CD14-positive monocyte (primary cell): ENCODE data around the gene TENT4B. TPM values are rescaled to one million over a fixed set of nuclear protein-coding genes. Genes with fewer than 3 reads are reported as not detected.
A peak's percentile ranks its signal among the peaks of the same experiment; 100 is the strongest.

ENCODE experiments used
- DNase-seq, 3 donors: peaks; one replicate each; pipeline ENCODE4 v3.0.0-alpha.2; 2011 to 2022
- H2AFZ ChIP-seq: 2 replicates; pipeline ENCODE4 v1.6.0; 2012; ENCODE audit warnings: mild to moderate bottlenecking, low read depth, low read length, inconsistent platforms; ENCODE audit not compliant: insufficient read depth, poor library complexity, severe bottlenecking
- H3K27ac ChIP-seq, 2 donors: 1 replicate in 1 of 2; 2 replicates in 1 of 2; pipeline ENCODE4 v1.5.1; 2012 to 2013; ENCODE audit warnings: low read length in 2 of 2, control low read depth in 1 of 2, inconsistent platforms in 1 of 2, low read depth in 1 of 2, mild to moderate bottlenecking in 1 of 2
- H3K27me3 ChIP-seq, 2 donors: one replicate each; pipeline versions ENCODE4 v1.6.0 to v1.6.1; 2011 to 2013; ENCODE audit warnings: low read length in 2 of 2; ENCODE audit not compliant: control insufficient read depth in 2 of 2, insufficient read depth in 2 of 2
- H3K36me3 ChIP-seq, 2 donors: replicated peaks in 1 of 2; 1 replicate in 1 of 2; 2 replicates in 1 of 2; pipeline versions ENCODE4 v1.5.1 to v1.6.1; 2012 to 2013; ENCODE audit warnings: low read length in 2 of 2, control low read depth in 1 of 2, inconsistent platforms in 1 of 2, mild to moderate bottlenecking in 1 of 2; ENCODE audit not compliant: insufficient read depth in 2 of 2, control insufficient read depth in 1 of 2
- H3K4me1 ChIP-seq, 2 donors: 1 replicate in 1 of 2; 2 replicates in 1 of 2; pipeline versions ENCODE4 v1.5.1 to v1.6.1; 2012 to 2013; ENCODE audit warnings: low read length in 2 of 2, control low read depth in 1 of 2, inconsistent platforms in 1 of 2, mild to moderate bottlenecking in 1 of 2, moderate library complexity in 1 of 2; ENCODE audit not compliant: insufficient read depth in 2 of 2, control insufficient read depth in 1 of 2
- H3K4me2 ChIP-seq: replicated peaks from 2 replicates; pipeline ENCODE3; 2012; ENCODE audit warnings: low read length, moderate library complexity, mild to moderate bottlenecking; ENCODE audit not compliant: poor library complexity, severe bottlenecking; ENCODE audit errors: extremely low read depth
- H3K4me3 ChIP-seq, 3 experiments: fragments of 200-600 bp in 1 of 3; sonication (generic) in 1 of 3; replicated peaks in 1 of 3; 1 replicate in 2 of 3; 2 replicates in 1 of 3; pipeline ENCODE4 v1.5.1; 2011 to 2013; ENCODE audit warnings: low read length in 3 of 3, mild to moderate bottlenecking in 3 of 3, control low read depth in 2 of 3, low read depth in 2 of 3, inconsistent platforms in 1 of 3, moderate library complexity in 1 of 3
- H3K79me2 ChIP-seq: 2 replicates; pipeline ENCODE4 v1.6.0; 2012; ENCODE audit warnings: mild to moderate bottlenecking, control low read depth, inconsistent platforms, low read length, moderate library complexity; ENCODE audit not compliant: insufficient read depth
- H3K9ac ChIP-seq: 2 replicates; pipeline ENCODE4 v1.6.0; 2017; ENCODE audit warnings: low read length, mild to moderate bottlenecking; ENCODE audit not compliant: insufficient read depth, poor library complexity, severe bottlenecking
- H3K9me3 ChIP-seq, 2 donors: replicated peaks in 1 of 2; 1 replicate in 1 of 2; 2 replicates in 1 of 2; pipeline versions ENCODE4 v1.5.1 to v1.6.1; 2012 to 2013; ENCODE audit warnings: low read length in 2 of 2, control low read depth in 1 of 2; ENCODE audit not compliant: control insufficient read depth in 1 of 2, insufficient read depth in 1 of 2
- H4K20me1 ChIP-seq: 2 replicates; pipeline ENCODE4 v1.6.0; 2012; ENCODE audit warnings: mild to moderate bottlenecking, low read length, control low read depth, moderate library complexity; ENCODE audit not compliant: insufficient read depth
- H3K27ac Mint-ChIP-seq, 7 donors: one replicate each; pipeline ENCODE4 v1.8.0; 2020; ENCODE audit warnings: mild to moderate bottlenecking in 7 of 7, mixed read lengths in 7 of 7, moderate library complexity in 6 of 7, inconsistent platforms in 2 of 7
- H3K27me3 Mint-ChIP-seq, 3 donors: one replicate each; pipeline ENCODE4 v1.8.0; 2021 to 2022; ENCODE audit warnings: low read depth in 3 of 3, mild to moderate bottlenecking in 3 of 3, mixed read lengths in 3 of 3, moderate library complexity in 3 of 3, inconsistent platforms in 1 of 3
- H3K36me3 Mint-ChIP-seq, 2 donors: one replicate each; pipeline ENCODE4 v1.8.0; 2020; ENCODE audit warnings: mixed read lengths in 2 of 2, inconsistent platforms in 1 of 2, mild to moderate bottlenecking in 1 of 2
- H3K4me1 Mint-ChIP-seq: one replicate; pipeline ENCODE4 v1.8.0; 2020; ENCODE audit warnings: mild to moderate bottlenecking, mixed read lengths
- H3K4me3 Mint-ChIP-seq, 2 donors: one replicate each; pipeline ENCODE4 v1.8.0; 2020; ENCODE audit warnings: mild to moderate bottlenecking in 2 of 2, mixed read lengths in 2 of 2, moderate library complexity in 1 of 2
- H3K9me3 Mint-ChIP-seq, 7 donors: one replicate each; pipeline ENCODE4 v1.8.0; 2020 to 2022; ENCODE audit warnings: mixed read lengths in 7 of 7, mild to moderate bottlenecking in 6 of 7, moderate library complexity in 6 of 7, inconsistent platforms in 2 of 7
- CTCF ChIP-seq: fragments of 200-600 bp; IDR thresholded peaks from one replicate; pipeline ENCODE4 v1.8.0; 2022; ENCODE audit warnings: antibody characterized with exemption, mild to moderate bottlenecking
- WGBS: methylation state at CpG from one replicate; pipeline ENCODE4 v1.1.5; 2013; ENCODE audit warnings: missing lambda C conversion rate; ENCODE audit not compliant: insufficient coverage; 5-methylcytosine and 5-hydroxymethylcytosine counted together
- intact Hi-C, 2 donors: fragments of 100-400 bp; cut with micrococcal nuclease; formaldehyde crosslinking; loops; one replicate each; pipeline versions ENCODE4 v1.15.0 to v1.15.1; 2023
- polyA plus RNA-seq, 3 donors: library from polyadenylated mRNA; depleted of rRNA in 1 of 3; unstranded in 2 of 3; stranded (reverse) in 1 of 3; fragments of 300-500 nt in 2 of 3; fragments of >200 nt in 1 of 3; fragmentation: Illumina TruSeq in 2 of 3; gene quantifications; 1 replicate in 2 of 3; 2 replicates in 1 of 3; pipeline ENCODE4 v1.2.3, GENCODE V29; 2012 to 2021

TENT4B gene
- polyA plus RNA-seq, 3 donors: 1.4 to 9.0 (median 1.7) TPM

GRCh38 chr16:50156590-50156989, 3.5 kb downstream of the TENT4B start:
- intact Hi-C loops: loop anchor here in 1 of 2 donors (10.0 kb wide), 2 partner anchors 218 to 528 kb away; partner anchors contain the start of gene SNX20
- Histone ChIP-seq H3K36me3 (peaks cover 2 to 11% of the 10 kb centered on the region in 2 donors), H3K27me3 (no peaks in the 10 kb centered on the region), H3K9me3 (no peaks in the 10 kb centered on the region), H2AFZ (no peak overlapping the region), H3K4me1 (peaks cover 37 to 47% of the 10 kb centered on the region in 2 donors), H3K4me2 (no peak overlapping the region), H3K4me3 (no peak overlapping the region), H3K27ac (no peak overlapping the region), H4K20me1 (peaks cover 78% of the 10 kb centered on the region), H3K79me2 (peaks cover 79% of the 10 kb centered on the region), H3K9ac (no peak overlapping the region)
- H3K27ac Mint-ChIP-seq: peak overlapping the region in 6 of 7 donors; percentile 26 to 88 (median 78)
- H3K27me3 Mint-ChIP-seq: no peaks in the 10 kb centered on the region
- no peak for DNase-seq
- H3K4me3 Mint-ChIP-seq: peak overlapping the region in 1 of 2 donors; percentile 39
- H3K9me3 Mint-ChIP-seq: no peaks in the 10 kb centered on the region
- no peak for TF ChIP-seq CTCF
- peaks cover 22 to 23% of the 10 kb centered on the region in 2 donors for H3K36me3 Mint-ChIP-seq
- WGBS: 100% methylated on average over 2 of the region's 6 CpGs
- peaks cover 58% of the 10 kb centered on the region for H3K4me1 Mint-ChIP-seq

- H3K4me1 ChIP-seq: peaks cover 20 to 25% of the 10 kb centered on the region in 2 donors
- 100% methylated on average over 1 of the region's 4 CpGs for WGBS
- Mint-ChIP-seq H3K27ac (peak overlapping the region in 3 of 7 donors; percentile 8 to 32 (median 32)), H3K36me3 (peaks cover 22 to 38% of the 10 kb centered on the region in 2 donors), H3K27me3 (no peaks in the 10 kb centered on the region), H3K9me3 (no peaks in the 10 kb centered on the region), H3K4me3 (no peak overlapping the region), H3K4me1 (peaks cover 53% of the 10 kb centered on the region)
- peaks cover 100% of the 10 kb centered on the region for H3K79me2 ChIP-seq
- no peak overlapping the region for H3K9ac ChIP-seq
- H3K36me3 ChIP-seq: peaks cover 2 to 11% of the 10 kb centered on the region in 2 donors
- no peaks in the 10 kb centered on the region for H3K27me3 ChIP-seq
- H3K4me3 ChIP-seq: no peak overlapping the region
- intact Hi-C loops: no loop called here
- no peak for TF ChIP-seq CTCF
- peaks cover 98% of the 10 kb centered on the region for H4K20me1 ChIP-seq
- H2AFZ ChIP-seq: no peak overlapping the region
- H3K4me2 ChIP-seq: no peak overlapping the region
- no peak for DNase-seq
- peak overlapping the region in 1 of 2 donors; percentile 62 for H3K27ac ChIP-seq
- no peaks in the 10 kb centered on the region for H3K9me3 ChIP-seq
Measured at GRCh38 chr16:50160495-50161164, 7.5 kb downstream of the TENT4B start.
